ENCODE results near the gene ADTRP.

DNA sequence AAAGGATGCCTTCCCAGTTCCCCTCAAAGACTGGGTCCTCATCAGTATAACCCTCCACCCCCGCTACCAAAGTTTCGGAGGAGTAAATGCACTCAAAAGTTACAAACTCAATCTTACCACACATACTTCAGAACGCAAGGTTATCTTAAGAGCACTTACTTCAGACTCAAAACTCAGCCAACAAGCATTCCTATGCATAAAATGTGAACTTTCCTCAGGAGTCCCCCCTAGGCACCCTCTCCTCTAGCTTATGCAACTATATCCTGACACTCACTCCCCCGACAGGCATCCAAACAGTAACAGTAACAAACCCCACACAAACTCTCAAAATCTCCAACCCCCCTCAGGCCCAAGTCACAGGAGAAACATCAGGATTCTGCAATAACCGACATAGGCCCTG, 11.1 kb upstream of the ADTRP start:
- TF ChIP-seq, protein P1, sequence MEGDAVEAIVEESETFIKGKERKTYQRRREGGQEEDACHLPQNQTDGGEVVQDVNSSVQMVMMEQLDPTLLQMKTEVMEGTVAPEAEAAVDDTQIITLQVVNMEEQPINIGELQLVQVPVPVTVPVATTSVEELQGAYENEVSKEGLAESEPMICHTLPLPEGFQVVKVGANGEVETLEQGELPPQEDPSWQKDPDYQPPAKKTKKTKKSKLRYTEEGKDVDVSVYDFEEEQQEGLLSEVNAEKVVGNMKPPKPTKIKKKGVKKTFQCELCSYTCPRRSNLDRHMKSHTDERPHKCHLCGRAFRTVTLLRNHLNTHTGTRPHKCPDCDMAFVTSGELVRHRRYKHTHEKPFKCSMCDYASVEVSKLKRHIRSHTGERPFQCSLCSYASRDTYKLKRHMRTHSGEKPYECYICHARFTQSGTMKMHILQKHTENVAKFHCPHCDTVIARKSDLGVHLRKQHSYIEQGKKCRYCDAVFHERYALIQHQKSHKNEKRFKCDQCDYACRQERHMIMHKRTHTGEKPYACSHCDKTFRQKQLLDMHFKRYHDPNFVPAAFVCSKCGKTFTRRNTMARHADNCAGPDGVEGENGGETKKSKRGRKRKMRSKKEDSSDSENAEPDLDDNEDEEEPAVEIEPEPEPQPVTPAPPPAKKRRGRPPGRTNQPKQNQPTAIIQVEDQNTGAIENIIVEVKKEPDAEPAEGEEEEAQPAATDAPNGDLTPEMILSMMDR (conservative IDR thresholded peaks at IDR 0.05), result no peak
- TF ChIP-seq ZFX (IDR thresholded peaks at IDR 0.05), result no peak
